ENCODE measurements around the gene METTL4.

DNA sequence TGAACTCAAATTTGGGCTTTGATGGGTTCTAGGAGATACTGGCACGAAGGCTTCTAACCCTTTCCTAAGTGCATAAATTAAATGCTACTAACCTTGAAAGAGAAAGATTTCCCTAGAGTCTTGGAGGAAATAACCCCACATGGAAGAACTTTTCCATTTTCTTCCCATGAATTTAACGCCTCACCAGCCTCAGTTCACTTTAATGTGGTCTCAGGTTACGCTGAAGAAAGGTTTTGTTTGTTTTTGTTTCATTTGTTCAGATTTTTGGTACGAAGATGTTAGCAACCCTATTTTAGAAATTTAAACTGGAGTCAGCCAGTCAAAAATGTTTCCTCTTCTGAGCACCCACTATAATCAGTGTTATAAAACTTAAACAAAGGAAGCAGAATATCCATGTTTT, 30.7 kb downstream of the METTL4 start:
- no peak for TF ChIP-seq POLR2AphosphoS5 (IDR thresholded peaks at IDR 0.05; ENCODE audit: low read depth, low read length)
- no peak for TF ChIP-seq POLR2A (IDR thresholded peaks at IDR 0.05; ENCODE audit: low read depth, low read length)
- TF ChIP-seq SPI1 (IDR thresholded peaks at IDR 0.05; ENCODE audit: low read depth, low read length), result no peak
- TF ChIP-seq TAF1 (IDR thresholded peaks at IDR 0.05; ENCODE audit: low read depth, low read length), result no peak
